Aorta (tissue), 5 donors: Measurements from ENCODE around the gene DAAM2. TPM values are rescaled to one million over a fixed set of nuclear protein-coding genes. Genes with fewer than 3 reads are reported as not detected.

Source experiments
- ATAC-seq: fragments of 200-7000 bp; cut with Tn5 transposase; one replicate; pipeline ENCODE4 v1.9.1; 2022; ENCODE audit warnings: moderate library complexity; ENCODE audit not compliant: low FRiP score
- DNase-seq, 2 donors: peaks; one replicate each; pipeline ENCODE4 v3.0.0-alpha.2; 2020
- H3K27ac ChIP-seq, 2 donors: one replicate each; pipeline ENCODE4 v1.5.1; 2013; ENCODE audit warnings: low read length in 2 of 2, mild to moderate bottlenecking in 2 of 2, moderate library complexity in 2 of 2, control low read depth in 1 of 2, inconsistent platforms in 1 of 2, low read depth in 1 of 2
- H3K27me3 ChIP-seq, 2 donors: one replicate each; pipeline ENCODE4 v1.6.1; 2013; ENCODE audit warnings: control low read depth in 1 of 2, low read length in 1 of 2, mild to moderate bottlenecking in 1 of 2, moderate library complexity in 1 of 2; ENCODE audit not compliant: insufficient read depth in 2 of 2, control insufficient read depth in 1 of 2
- H3K36me3 ChIP-seq, 2 donors: one replicate each; pipeline ENCODE4 v1.6.1; 2013; ENCODE audit warnings: control low read depth in 1 of 2, low read length in 1 of 2, mild to moderate bottlenecking in 1 of 2; ENCODE audit not compliant: insufficient read depth in 2 of 2, control insufficient read depth in 1 of 2
- H3K4me1 ChIP-seq, 2 donors: one replicate each; pipeline ENCODE4 v1.6.1; 2013; ENCODE audit warnings: low read length in 2 of 2, control low read depth in 1 of 2, mild to moderate bottlenecking in 1 of 2, moderate library complexity in 1 of 2; ENCODE audit not compliant: insufficient read depth in 2 of 2, control insufficient read depth in 1 of 2
- H3K4me3 ChIP-seq, 2 donors: one replicate each; pipeline ENCODE4 v1.5.1; 2013; ENCODE audit warnings: low read length in 2 of 2, control low read depth in 1 of 2, mild to moderate bottlenecking in 1 of 2
- H3K9me3 ChIP-seq: one replicate; pipeline ENCODE4 v1.6.1; 2013; ENCODE audit warnings: mild to moderate bottlenecking, low read length; ENCODE audit not compliant: control insufficient read depth
- WGBS, 2 donors: extraction: QIAGEN DNeasy Blood & Tissue Kit; methylation state at CpG; one replicate each; pipeline ENCODE4 v1.1.7; 2013; 5-methylcytosine and 5-hydroxymethylcytosine counted together
- intact Hi-C, 2 donors: fragments of 100-400 bp; cut with DNase I; formaldehyde crosslinking; loops; one replicate each; pipeline versions ENCODE4 v1.14.2 to v1.15.0; 2022
- polyA plus RNA-seq, 2 donors: library from polyadenylated mRNA; stranded (reverse); fragments of 200-250 nt; gene quantifications; one replicate each; pipeline ENCODE4 v1.2.3, GENCODE V29; 2013
- total RNA-seq, 2 donors: library from RNA; stranded (reverse); fragmentation: NEBNext Ultra II Directional; extraction: Animal tissue kit (Norgen Biotek cat#: 25700); gene quantifications; one replicate each; pipeline ENCODE4 v1.2.1, GENCODE V29; 2021
- donor health status: healthy with polysubstance abuse.
- donor health status: Bipolar disorder and iron deficiency.
- donor health status: DM: no; HTN: no; CAD: no.
- donor health status: DM: no; HTN: no; CAD: no.
- donor health status: DM: yes; HTN: yes; CAD: no.

The DAAM2 gene
- total and polyA plus RNA-seq, 4 donors = 27.3 to 62.1 (median 45.9) TPM

- 93 to 95% methylated on average over 10 of the region's 10 CpGs for WGBS, 2 donors
- Histone ChIP-seq H3K9me3 (no peaks in the 10 kb centered on the region), H3K4me1 (no peaks in the 10 kb centered on the region), H3K36me3 (peaks cover 2 to 6% of the 10 kb centered on the region in 2 donors), H3K4me3 (no peak overlapping the region), H3K27ac (no peak overlapping the region), H3K27me3 (no peaks in the 10 kb centered on the region)
- DNase-seq = no peak
- no peak for ATAC-seq
- intact Hi-C loops = no loop called here
Measured at GRCh38 chr6:39911513-39912125, 119.4 kb downstream of the DAAM2 start.

DNA sequence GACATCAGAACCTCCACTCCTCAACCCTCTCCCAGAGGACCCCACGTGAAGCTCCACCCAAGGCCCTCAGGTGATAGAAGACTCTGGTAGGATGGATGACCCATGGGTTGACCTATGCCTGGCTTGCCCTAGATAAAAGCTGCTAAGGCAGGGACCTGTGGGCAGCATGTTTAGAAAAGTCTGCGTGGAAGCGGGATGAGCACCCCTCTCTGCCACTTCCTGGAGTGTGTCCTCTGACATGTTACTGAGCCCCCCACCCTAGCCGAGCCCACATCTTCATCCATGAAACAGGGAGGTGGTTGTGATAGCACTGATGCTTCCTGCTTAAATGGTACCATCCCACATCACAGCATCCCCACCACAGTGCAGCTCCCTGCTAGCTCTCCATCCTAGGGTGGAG is 120.3 kb downstream of the DAAM2 start:
- H3K36me3 ChIP-seq = peaks cover 2 to 8% of the 10 kb centered on the region in 2 donors
- no peak overlapping the region for H3K4me3 ChIP-seq
- H3K4me1 ChIP-seq = no peaks in the 10 kb centered on the region
- intact Hi-C loops = no loop called here
- no peak for ATAC-seq
- no peak for DNase-seq
- no peak overlapping the region for H3K27ac ChIP-seq
- no peaks in the 10 kb centered on the region for H3K27me3 ChIP-seq
- H3K9me3 ChIP-seq = no peaks in the 10 kb centered on the region
- WGBS, 2 donors = 91 to 92% methylated on average over 4 of the region's 4 CpGs

GRCh38 chr6:39913391-39913916 is 121.3 kb downstream of the DAAM2 start:
- H3K36me3 ChIP-seq = peaks cover 2 to 8% of the 10 kb centered on the region in 2 donors
- no peak overlapping the region for H3K27ac ChIP-seq
- H3K4me3 ChIP-seq = no peak overlapping the region
- intact Hi-C loops = no loop called here
- no peaks in the 10 kb centered on the region for H3K9me3 ChIP-seq
- H3K4me1 ChIP-seq = no peaks in the 10 kb centered on the region
- 95 to 96% methylated on average over 12 of the region's 12 CpGs for WGBS, 2 donors
- DNase-seq = no peak
- ATAC-seq = no peak
- no peaks in the 10 kb centered on the region for H3K27me3 ChIP-seq

DNA sequence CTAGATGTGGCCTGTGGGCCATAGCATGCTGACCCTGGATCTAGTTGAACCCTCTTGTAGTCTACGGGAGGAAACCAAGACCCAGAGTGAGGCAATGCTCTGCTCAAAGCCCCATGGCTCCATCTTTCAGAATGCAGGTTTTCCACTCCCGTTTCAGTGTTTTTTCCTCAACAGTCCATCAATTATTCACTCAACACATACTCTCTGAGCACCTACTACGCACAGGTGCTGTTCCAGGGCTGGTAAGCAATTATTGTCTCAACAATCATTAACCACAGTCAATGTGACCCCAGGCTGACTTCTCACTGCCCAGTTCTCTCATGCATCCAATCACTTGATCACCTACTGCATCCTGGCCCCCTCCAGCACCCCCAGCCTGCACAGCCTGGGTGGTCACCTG is 122.1 kb downstream of the DAAM2 start:
- Histone ChIP-seq H3K27ac (no peak overlapping the region), H3K27me3 (no peaks in the 10 kb centered on the region), H3K9me3 (no peaks in the 10 kb centered on the region), H3K36me3 (peaks cover 2 to 8% of the 10 kb centered on the region in 2 donors), H3K4me1 (no peaks in the 10 kb centered on the region), H3K4me3 (no peak overlapping the region)
- DNase-seq (no peak), ATAC-seq (no peak)
- intact Hi-C loops = no loop called here
- WGBS, 2 donors = 95 to 97% methylated on average over 3 of the region's 3 CpGs

DNA sequence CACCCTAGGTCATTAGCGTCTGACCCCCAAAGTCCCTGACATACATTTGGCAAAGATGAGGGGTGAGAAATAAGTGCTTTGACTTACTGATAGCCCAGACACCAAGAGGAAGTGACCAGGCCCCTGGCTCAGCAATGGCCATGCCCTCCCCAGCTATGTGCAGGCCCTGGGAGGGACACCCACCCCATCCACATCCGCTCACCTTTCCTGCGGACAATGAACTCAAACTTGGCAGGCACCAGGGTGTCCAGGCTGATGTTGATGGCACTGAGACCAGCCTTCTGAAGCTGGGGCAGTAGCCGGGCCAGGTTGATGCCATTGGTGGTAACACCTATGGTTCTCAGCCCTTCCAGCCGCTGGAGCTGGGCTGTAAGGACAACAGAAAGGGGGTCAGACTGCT is 123.7 kb downstream of the DAAM2 start:
- no peak overlapping the region for H3K27ac ChIP-seq
- no peak for ATAC-seq
- H3K9me3 ChIP-seq = no peaks in the 10 kb centered on the region

GRCh38 chr6:39917329-39917728 is 125.2 kb downstream of the DAAM2 start:
- Histone ChIP-seq H3K27ac (no peak overlapping the region), H3K4me1 (no peaks in the 10 kb centered on the region), H3K4me3 (no peak overlapping the region), H3K36me3 (peaks cover 0 to 7% of the 10 kb centered on the region in 2 donors), H3K9me3 (no peaks in the 10 kb centered on the region), H3K27me3 (no peaks in the 10 kb centered on the region)
- intact Hi-C loops = no loop called here
- WGBS, 2 donors = 84 to 86% methylated on average over 4 of the region's 4 CpGs
- no peak for DNase-seq
- ATAC-seq = no peak

More for the DNA sequence above, 123.7 kb downstream of the DAAM2 start:
- Histone ChIP-seq H3K4me1 (no peaks in the 10 kb centered on the region), H3K4me3 (no peak overlapping the region), H3K27me3 (no peaks in the 10 kb centered on the region), H3K36me3 (peaks cover 0 to 8% of the 10 kb centered on the region in 2 donors)
- DNase-seq = no peak
- intact Hi-C loops = no loop called here
- 96 to 98% methylated on average over 5 of the region's 5 CpGs for WGBS, 2 donors

- Histone ChIP-seq H3K9me3 (no peaks in the 10 kb centered on the region), H3K4me1 (no peaks in the 10 kb centered on the region), H3K27me3 (no peaks in the 10 kb centered on the region), H3K4me3 (no peak overlapping the region), H3K36me3 (peaks cover 0 to 7% of the 10 kb centered on the region in 2 donors), H3K27ac (no peak overlapping the region)
- DNase-seq (no peak), ATAC-seq (no peak)
- intact Hi-C loops = no loop called here
- 83% methylated on average over 3 of the region's 3 CpGs for WGBS, 2 donors
Measured at GRCh38 chr6:39917981-39918380, 125.8 kb downstream of the DAAM2 start.

GRCh38 chr6:39918831-39919230 is 126.7 kb downstream of the DAAM2 start:
- WGBS, 2 donors = 92 to 93% methylated on average over 5 of the region's 5 CpGs
- Histone ChIP-seq H3K4me1 (no peaks in the 10 kb centered on the region), H3K36me3 (peaks cover 0 to 7% of the 10 kb centered on the region in 2 donors), H3K27me3 (no peaks in the 10 kb centered on the region), H3K4me3 (no peak overlapping the region), H3K27ac (no peak overlapping the region), H3K9me3 (no peaks in the 10 kb centered on the region)
- no peak for ATAC-seq
- intact Hi-C loops = no loop called here
- DNase-seq = no peak

DNA sequence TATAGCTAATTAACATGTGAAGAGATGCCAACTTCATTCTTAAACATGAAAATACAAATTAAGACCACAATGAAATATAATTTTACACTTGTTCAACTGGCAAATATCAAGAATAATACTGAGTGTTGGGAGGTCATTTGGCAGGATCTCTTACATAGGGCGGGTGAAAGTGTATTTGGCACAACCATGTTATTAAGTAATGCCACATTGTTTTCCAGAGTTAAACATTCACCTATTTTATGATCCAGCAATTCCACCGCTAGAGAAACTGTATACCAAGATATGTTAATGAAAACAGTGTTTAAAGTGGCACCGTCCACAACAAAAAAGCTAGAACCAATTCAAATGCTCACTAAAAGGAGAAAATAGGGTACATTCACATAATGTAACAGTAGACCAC is 128.0 kb downstream of the DAAM2 start:
- peaks cover 0 to 9% of the 10 kb centered on the region in 2 donors for H3K36me3 ChIP-seq
- WGBS, 2 donors = 78 to 87% methylated on average over 3 of the region's 3 CpGs
- no peaks in the 10 kb centered on the region for H3K27me3 ChIP-seq
- intact Hi-C loops = no loop called here
- no peaks in the 10 kb centered on the region for H3K4me1 ChIP-seq
- no peak overlapping the region for H3K4me3 ChIP-seq
- H3K27ac ChIP-seq = no peak overlapping the region
- ATAC-seq (no peak), DNase-seq (no peak)
- no peaks in the 10 kb centered on the region for H3K9me3 ChIP-seq
